GM12873 (cell line): ENCODE results near the gene PPP1R12C.

Experiments
- TF ChIP-seq, protein P1 (sequence below): IDR thresholded peaks from 2 replicates; pipeline ENCODE4 v1.5.1; 2012; ENCODE audit warnings: low read depth, mild to moderate bottlenecking, moderate library complexity, low read length, control low read depth; ENCODE audit not compliant: insufficient read depth; ENCODE audit errors: missing control alignments

The PPP1R12C gene

GRCh38 chr19:55149078-55150003, 31.9 kb upstream of the PPP1R12C start, which contains the start of gene TNNT1:
Gene TNNT1, minus strand, starts transcription at chr19:55149206. Its CDS starts 2,049 bp downstream, at chr19:55147157.
- TF ChIP-seq, protein P1, sequence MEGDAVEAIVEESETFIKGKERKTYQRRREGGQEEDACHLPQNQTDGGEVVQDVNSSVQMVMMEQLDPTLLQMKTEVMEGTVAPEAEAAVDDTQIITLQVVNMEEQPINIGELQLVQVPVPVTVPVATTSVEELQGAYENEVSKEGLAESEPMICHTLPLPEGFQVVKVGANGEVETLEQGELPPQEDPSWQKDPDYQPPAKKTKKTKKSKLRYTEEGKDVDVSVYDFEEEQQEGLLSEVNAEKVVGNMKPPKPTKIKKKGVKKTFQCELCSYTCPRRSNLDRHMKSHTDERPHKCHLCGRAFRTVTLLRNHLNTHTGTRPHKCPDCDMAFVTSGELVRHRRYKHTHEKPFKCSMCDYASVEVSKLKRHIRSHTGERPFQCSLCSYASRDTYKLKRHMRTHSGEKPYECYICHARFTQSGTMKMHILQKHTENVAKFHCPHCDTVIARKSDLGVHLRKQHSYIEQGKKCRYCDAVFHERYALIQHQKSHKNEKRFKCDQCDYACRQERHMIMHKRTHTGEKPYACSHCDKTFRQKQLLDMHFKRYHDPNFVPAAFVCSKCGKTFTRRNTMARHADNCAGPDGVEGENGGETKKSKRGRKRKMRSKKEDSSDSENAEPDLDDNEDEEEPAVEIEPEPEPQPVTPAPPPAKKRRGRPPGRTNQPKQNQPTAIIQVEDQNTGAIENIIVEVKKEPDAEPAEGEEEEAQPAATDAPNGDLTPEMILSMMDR = no peak

- TF ChIP-seq, protein P1 = no peak
Observed at GRCh38 chr19:55147545-55148251, 30.3 kb upstream of the PPP1R12C start.

GRCh38 chr19:55146705-55147273, 29.4 kb upstream of the PPP1R12C start:
- TF ChIP-seq, protein P1 = no peak

GRCh38 chr19:55146078-55146704, 28.8 kb upstream of the PPP1R12C start:
- TF ChIP-seq, protein P1 = peak; percentile 63

- TF ChIP-seq, protein P1 = no peak
Observed at GRCh38 chr19:55145232-55145631, 27.8 kb upstream of the PPP1R12C start.

DNA sequence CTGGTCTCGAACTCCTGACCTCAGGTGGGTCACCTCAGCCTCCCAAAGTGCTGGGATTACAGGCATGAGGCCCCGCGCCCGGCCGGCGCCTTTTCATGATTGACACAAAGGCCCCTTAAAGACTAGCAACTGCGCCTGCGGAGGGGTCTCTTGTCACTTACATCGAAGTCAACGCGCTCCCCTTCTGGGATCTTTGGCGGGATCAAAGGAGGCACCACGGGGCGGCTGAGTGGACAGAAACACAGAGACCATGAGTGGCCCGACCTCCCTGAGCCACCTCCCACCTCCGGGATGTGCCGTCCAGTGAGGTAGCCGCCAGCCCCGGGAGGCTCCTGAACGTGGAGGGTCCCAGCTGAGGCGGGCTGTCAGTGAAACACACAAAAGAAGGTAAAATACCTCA, 24.3 kb upstream of the PPP1R12C start:
- TF ChIP-seq, protein P1 = no peak
